GM18519 (cell line): ENCODE results near the gene OR1J2.
"Not testable (repeated sequence)": the region's sequence is repeated elsewhere in the genome, so short reads cannot be mapped to it uniquely, and the experiment has no call there.

ENCODE experiments used
- ATAC-seq: cut with Tn5 transposase; IDR thresholded peaks from one replicate; pipeline ENCODE4 v1.9.1; 2021; ENCODE audit warnings: mild to moderate bottlenecking, moderate library complexity; ENCODE audit not compliant: unreplicated experiment, low FRiP score

The OR1J2 gene, protein sequence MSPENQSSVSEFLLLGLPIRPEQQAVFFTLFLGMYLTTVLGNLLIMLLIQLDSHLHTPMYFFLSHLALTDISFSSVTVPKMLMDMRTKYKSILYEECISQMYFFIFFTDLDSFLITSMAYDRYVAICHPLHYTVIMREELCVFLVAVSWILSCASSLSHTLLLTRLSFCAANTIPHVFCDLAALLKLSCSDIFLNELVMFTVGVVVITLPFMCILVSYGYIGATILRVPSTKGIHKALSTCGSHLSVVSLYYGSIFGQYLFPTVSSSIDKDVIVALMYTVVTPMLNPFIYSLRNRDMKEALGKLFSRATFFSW

DNA sequence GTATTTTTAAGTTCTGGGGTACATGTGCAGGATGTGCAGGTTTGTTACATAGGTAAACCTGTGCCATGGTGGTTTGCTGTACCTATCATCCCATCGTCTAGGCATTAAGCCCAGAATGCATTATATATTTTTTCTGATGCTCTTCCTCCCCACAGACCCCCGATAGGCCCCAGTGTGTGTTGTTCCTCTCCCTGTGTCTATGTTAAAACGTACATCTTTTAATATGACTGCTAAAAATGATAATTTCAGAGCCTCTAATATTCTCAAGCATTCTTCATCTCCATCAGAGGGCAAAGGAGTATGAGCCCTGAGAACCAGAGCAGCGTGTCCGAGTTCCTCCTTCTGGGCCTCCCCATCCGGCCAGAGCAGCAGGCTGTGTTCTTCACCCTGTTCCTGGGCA, at the start of gene OR1J2:
OR1J2 (plus strand) TSS at position 301 of the 400 bp plus-strand sequence; CDS start at position 301, 0 bp downstream.
- ATAC-seq, result no peak

DNA sequence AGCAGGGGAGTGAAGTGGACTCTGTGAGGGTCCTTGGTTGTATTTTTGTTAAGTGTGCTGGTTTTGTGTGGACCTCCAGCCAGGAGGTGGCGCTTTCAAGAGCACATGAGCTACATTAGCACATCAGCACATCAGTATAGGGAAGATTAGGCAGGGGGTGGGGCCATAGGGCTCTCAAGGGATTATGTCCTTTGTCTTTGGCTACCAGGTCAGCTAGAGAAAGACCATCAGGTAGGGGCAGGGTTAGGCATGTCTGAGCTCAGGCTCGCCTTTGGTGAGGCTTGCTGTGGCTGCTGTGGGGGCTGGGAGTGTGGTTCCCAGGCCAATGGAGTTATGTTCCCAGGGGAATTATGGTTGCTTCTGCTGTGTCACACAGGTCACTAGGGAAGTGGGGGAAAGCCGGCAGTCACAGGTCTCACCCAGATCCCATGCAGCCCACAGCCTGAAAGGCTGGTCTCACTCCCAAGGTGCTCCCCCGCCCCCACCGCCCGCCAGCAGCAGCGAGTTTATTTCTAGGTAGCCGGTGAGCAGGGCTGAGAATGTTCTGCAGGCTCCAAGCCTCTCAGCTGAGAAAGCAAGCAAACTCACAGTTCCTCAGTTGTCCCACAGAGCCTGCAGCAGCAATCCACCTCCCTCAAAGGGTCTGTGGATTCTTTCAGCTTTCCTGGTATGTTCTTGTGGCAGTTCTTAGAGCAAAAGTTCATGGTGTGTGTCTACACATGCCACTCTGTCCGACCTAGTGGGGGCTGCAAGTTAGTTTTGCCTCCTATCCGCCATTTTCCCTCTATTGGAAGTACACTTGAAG, 46.6 kb upstream of the OR1J2 start:
- ATAC-seq, result no peak

DNA sequence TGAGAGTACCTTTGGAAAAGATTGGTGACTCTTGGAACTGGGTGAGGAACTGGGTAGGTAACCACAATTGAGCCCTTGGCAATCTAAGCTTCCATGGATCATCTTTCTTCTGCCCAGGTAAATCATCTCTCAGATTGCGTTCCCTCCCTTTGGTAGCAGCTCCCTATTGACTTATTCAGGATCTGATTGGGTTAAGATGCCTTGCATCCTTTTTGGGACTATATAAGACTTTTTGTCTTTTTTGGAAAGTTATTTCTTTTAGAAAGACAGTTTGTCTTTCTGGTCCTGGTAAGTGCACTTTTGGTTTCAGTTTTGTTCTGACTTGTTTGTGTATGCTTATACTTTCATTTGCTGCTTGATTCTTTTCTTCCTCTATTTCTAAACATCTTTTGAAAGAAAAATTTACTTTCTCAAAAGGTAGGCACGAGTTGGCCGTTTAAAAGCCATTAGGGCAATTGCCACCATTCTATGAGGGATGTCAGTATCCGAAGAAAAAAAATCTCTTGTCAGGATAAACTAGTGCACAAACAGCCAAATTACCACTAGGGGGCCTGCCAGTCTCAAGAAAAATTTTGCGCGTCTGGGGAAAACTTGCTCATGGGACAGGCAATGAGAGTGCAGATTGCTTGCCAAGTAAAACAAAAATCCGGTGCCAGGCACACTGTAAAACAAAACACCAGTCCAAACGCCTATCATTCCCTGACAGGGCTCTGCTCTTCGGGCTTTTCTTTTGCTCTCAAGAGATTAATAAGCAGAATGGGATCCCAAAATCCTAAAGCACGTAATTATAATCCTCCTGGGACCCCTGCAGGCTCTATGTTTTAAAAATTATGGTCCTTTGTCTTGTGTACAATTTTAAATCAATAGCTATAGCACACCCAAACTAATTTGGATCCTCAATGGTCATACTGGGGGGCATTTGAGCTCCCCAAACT, 45.7 kb upstream of the OR1J2 start:
- peak; percentile 62 for ATAC-seq

DNA sequence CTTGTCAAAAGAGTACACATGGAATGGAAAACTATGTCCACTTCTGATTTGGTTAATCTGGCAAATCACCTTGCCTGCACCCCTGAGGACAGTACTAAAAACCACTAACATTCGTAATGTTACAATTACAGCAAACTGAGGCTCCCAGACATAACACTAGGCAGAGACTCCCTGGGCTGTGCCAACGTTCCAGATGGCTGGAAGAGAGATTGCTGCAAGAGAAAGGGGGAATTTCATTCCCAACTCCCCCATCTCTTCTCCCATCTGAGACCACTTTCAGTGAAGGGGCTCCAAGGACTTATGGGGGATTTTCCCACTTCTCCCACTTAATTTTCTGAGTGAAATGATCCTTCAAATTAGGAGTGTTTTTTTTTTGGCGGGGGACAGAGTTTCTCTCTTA, 44.1 kb upstream of the OR1J2 start:
- ATAC-seq, result no peak

DNA sequence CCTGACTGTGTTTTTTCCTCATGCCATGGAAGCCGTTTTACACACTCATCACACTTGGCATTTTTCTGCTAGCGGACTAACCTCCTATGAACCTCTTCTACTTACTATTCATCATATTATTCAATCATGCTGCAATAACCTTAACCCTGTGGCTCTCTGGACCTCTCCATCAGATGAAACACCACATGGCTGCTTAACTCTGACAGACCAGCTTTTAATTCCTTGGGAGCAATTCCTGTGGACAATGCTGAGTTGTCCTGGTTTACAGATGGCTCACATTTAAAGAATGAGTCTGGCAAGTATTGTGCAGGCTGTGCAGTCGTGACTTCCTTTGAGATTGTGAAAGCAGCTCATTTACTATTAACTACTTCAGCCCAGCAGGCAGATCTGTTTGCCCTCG, 41.9 kb upstream of the OR1J2 start:
- no peak for ATAC-seq

DNA sequence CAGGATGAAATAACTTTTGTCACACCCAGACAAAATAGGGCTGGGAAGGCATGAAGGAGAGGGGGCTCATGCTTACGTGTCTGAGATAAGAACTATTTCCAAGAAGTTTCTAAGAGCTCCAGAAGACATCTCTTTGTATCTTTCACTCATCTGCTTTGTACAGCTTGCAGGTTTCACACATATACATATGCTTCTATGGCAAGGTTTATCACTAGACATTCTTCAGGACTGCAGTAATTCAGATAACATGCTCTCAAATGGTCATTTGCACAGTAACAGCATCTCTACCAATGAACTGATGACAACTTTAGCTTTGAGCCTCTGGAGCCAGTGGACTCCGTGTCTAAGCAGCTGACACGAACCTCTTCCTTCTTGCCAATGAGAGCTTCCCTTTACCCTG, 36.0 kb upstream of the OR1J2 start:
- ATAC-seq, result no peak

DNA sequence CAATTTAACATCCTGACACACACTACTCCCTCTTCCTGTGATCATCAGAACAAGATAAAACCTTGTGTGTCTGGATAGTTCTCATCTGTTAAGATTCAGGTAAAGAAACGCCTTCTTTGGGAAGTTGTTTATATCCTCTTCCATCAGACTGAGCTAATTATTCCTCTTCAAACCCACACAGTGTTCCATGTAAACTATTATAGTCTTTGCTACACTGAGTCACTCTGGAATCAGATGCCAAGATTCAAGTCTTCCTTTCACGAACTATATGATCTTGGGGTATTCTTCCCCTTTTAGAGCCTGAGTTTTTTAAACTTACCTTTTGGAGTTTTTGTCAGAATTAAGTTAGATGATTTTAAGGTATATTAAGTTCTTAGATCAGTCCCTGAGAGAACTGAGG, 34.9 kb upstream of the OR1J2 start:
- ATAC-seq, result no peak

DNA sequence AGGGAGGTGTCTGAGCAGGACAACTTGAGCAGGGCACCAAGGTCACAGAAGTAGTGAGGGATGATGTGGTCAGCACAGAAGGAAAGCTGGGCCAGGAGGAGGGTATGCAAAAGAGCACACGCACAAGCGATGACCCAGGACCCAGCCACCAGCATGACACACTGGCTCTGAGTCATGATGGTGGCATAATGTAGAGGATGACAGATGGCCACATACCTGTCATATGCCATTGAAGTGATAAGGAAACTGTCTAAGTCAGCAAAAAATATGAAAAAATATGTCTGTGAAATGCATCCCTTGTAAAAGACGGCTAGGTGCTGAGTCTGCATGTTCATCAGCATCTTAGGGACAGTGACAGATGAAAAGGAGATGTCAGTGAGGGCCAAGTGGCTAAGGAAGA, 33.3 kb upstream of the OR1J2 start:
- no peak for ATAC-seq

DNA sequence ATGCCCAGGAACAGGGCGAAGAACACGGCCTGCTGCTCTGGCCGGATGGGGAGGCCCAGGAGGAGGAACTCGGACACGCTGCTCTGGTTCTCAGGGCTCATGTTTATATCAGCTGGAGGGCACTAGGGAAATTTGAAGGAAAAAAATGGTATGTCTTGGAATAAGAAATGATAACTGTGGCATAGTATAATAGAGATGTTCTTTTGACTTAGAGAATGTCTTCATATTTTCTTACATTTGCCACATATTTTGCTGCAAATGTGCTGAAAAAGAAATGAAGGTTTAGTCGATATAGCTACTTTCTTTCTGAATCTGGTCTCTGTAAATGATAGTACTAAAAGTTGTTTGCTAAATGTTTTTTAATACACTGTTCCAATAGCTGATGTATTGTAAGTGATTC, 32.8 kb upstream of the OR1J2 start, which contains the start of gene OR1J1:
OR1J1 (minus strand) TSS at position 101 of the 400 bp plus-strand sequence; CDS start at position 101, 0 bp downstream.
- no peak for ATAC-seq

DNA sequence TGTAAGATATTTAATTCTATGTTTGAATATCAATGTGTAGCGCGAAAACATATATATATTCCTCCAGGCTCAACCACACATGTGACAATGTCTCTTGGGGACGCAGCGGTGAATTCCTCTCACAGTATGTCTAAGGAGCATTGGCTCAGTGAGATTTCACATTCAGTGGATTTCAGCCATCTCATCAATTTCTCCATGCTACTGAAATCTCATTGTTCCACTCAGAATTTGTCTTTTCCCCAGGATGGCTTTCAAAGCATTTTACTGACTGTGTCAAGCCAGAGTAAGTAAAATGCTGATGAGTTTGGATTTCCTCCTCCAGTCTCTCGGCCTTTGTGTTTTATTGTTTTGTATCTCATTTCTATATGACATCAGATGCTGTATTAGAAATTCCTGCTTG, 31.5 kb upstream of the OR1J2 start:
- ATAC-seq, result no peak

DNA sequence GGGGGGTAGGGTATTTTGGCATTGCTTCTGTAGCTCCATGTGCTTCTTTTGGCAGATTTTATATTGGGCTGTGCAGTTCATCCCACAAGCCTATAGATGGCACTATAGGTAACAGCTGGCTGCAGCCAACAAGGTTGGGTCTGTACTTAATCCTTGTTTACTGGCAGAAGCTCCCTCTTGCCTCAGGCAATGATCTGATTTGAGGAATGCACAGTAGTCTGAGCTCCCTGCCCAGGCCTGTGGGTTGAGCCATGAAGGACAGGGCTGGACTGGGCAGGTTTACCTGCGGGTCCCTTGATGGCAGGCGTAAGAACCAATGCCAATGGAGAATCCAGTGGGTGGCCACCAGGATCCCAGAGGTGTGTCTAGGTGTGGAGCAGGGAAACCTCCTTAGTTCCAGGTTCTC, 11.7 kb upstream of the OR1J2 start:
- peak; percentile 83 for ATAC-seq

DNA sequence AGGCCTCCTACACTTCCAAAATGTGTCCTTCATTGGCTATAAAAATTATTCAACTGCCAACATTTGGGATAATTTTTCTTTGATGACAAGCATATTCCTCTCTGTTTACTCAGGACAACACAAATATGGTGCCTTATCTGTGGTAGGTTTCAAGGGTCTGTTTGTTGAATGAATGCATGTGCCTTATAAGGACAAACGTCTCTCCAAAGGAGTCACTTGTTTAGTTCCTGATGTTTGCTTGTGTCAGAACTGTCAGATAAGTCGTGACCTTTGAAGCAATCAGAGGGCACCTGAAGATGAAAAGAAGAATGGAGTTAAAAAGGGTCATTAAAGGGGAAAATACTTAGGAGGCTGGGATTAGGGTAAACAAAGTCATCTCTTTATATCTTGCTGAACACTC, 3.6 kb upstream of the OR1J2 start:
- ATAC-seq, result no peak

DNA sequence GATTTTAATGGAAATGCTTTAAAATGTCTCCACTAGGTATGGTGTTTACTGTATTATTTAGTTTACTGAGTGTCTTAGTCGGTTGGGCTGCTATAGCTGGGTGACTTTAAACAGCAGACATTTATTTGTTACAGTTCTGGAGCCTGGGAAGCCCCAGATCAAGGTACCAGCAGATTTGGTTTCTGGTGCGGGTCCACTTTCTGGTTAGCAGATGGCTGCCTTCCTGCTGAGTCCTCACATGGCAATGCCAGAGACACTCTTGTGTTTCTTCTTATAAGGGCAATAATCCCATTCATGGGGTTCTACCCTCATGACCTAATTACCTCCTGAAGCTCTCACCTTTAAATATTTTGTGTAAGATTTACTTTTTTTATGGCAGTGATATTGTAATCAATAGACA, 7.6 kb downstream of the OR1J2 start:
- no peak for ATAC-seq

DNA sequence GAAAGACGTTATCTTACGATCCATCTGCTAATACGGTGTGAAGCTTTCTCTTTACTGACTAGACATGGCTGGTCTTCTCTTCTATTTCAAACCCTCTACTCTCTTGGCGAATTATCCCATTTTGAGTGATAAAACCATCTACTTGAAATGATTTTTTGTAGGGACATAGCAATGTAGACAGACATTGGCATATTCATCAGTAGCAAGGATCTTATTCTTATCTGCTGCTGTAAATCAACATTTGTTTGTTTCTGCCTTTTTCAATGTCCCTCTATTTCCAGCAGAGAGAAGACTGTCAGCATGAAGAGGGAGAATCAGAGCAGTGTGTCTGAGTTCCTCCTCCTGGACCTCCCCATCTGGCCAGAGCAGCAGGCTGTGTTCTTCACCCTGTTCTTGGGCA, 8.2 kb downstream of the OR1J2 start, which contains the start of gene OR1J4:
OR1J4 (plus strand) TSS at position 301 of the 400 bp plus-strand sequence; CDS start at position 301, 0 bp downstream.
- ATAC-seq, result no peak

DNA sequence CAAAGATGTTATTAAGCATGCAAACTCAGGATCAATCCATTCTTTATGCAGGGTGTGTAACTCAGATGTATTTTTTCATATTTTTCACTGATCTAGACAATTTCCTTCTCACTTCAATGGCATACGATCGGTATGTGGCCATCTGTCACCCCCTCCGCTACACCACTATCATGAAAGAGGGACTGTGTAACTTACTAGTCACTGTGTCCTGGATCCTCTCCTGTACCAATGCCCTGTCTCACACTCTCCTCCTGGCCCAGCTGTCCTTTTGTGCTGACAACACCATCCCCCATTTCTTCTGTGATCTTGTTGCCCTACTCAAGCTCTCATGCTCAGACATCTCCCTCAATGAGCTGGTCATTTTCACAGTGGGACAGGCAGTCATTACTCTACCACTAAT, 8.8 kb downstream of the OR1J2 start:
- no peak for ATAC-seq

DNA sequence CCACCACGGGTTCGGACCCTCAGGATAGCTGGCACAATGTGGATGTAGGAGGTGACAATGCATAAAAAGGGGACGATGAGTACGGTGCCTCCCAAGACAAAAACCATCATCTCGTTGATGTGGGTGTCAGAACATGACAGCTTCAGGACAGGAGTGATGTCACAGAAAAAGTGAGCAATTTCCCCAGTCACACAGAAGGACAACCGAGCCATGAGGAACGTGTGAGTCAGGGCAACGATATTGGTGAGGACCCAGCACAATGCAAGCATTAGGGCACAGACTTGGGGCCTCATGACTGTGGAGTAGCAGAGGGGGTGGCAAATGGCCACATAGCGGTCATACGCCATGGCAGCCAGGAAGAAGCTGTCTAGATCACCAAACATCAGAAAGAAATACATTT, 16.0 kb downstream of the OR1J2 start:
- ATAC-seq, result no peak

DNA sequence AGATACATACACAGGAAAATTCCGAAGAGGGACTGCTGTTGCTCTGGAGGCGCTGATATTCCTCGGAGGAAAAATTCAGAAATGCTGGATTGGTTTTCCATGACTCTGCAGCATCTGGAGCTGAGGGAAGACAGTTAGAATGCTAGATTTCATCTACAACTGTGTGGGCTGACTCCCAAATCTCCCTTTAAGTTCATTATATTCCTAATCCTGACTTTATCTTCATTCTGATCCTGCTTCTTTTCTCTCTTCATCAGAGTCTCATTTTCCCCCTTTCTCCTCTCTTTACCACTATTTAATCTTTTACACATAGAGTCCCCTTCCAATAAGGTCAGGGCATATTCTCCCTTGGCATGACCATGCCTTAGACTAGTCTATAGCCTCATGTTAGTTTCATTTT, 16.6 kb downstream of the OR1J2 start, which contains the start of gene OR1N1:
OR1N1 (minus strand) TSS at position 101 of the 400 bp plus-strand sequence; CDS start at position 101, 0 bp downstream.
- no peak for ATAC-seq

DNA sequence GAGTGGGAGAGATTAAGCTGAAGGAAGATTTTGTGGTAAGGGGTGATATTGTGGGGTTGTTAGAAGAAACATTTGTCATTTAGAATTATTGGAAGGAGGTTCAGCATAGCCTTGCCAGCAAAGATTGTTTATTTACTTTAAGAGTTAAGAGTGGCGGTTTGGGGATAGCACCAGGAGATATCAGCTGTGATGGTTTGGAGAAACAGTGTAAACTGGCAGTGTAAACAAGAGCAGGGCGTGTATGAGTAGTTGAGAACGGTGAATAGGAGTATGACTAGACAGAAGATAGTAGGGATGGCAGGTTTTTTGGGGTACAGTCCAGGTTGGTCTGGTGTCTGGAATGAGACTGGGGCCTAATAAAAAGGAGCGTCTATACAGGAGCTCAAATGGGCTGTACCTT, 20.6 kb downstream of the OR1J2 start:
- not testable (repeated sequence) for ATAC-seq

DNA sequence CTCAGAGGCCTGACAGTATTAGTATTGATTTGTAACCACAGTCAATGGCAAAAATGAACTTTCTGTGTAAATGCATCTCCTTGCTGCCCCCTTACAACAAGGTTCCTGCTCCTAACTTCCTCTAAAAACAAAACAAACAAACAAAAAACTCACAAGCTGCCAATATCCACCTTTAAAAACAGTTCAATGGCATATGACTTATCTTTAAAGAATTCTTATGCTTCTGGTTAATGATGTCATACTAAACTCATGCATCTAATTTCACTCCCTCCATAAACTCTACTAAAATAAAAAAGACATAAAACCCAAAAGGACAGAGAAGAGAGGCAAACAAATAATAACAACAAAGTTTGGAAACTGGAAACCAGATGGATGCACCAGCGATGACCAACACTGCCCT, 25.5 kb downstream of the OR1J2 start:
- no peak for ATAC-seq

DNA sequence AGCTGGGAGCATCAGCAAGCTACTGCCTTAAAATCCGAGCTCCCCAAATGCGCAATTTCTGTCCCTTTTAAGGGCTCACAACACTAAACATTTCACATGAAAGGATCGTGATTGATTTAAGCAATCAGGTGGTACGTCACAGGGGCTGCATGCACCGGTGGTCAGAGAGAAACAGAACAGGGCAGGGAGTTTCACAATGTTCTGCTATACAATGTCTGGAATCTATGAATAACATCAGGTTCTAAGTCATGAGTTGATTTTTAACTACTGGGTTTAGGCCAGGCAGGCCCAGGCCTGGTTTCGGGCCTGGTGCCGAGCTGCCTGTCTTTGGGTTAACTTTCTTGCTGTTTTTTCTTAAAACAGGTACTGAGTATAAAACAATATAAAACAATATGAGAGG, 26.5 kb downstream of the OR1J2 start:
- not testable (repeated sequence) for ATAC-seq
